Retinal pigment epithelial cell (primary cell): ENCODE results near the gene FDXR.
"Not testable (repeated sequence)": the region's sequence is repeated elsewhere in the genome, so short reads cannot be mapped to it uniquely, and the experiment has no call there.

Experiments
- DNase-seq: peaks from one replicate; pipeline ENCODE4 v3.0.0-alpha.2; 2010; ENCODE audit warnings: low read depth
- H3K4me3 ChIP-seq: 2 replicates; pipeline ENCODE4 v1.5.1; 2011; ENCODE audit warnings: mild to moderate bottlenecking, low read length, control low read depth, moderate library complexity
- CTCF ChIP-seq: conservative IDR thresholded peaks from 2 replicates; pipeline ENCODE4 v1.5.1; 2011; ENCODE audit warnings: low read depth, low read length, control low read depth, inconsistent platforms

The FDXR gene

GRCh38 chr17:74918906-74919305, 46.1 kb upstream of the FDXR start:
- TF ChIP-seq CTCF: no peak
- no peak for DNase-seq
- H3K4me3 ChIP-seq: no peak overlapping the region

DNA sequence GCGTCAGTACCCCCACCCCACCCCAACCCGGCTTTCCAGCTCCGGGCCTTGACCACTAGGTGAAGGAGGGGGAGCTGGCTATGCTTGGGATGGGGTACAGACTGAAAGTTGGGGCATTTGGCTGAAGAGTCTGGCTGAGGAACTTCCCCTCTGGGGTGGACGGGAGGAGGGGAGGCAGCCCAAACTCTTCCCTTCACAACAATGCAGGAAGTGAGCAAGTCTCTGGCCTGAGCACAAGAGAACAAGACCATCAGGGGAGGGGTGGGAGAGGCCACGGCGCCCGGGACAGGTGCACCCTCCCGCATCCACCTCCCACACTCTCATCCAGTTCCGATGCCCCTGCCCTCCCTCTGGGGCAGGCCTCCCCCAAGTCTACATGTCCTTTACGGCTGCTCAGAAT, 44.6 kb upstream of the FDXR start:
- no peak for DNase-seq
- TF ChIP-seq CTCF: no peak
- H3K4me3 ChIP-seq: no peak overlapping the region

DNA sequence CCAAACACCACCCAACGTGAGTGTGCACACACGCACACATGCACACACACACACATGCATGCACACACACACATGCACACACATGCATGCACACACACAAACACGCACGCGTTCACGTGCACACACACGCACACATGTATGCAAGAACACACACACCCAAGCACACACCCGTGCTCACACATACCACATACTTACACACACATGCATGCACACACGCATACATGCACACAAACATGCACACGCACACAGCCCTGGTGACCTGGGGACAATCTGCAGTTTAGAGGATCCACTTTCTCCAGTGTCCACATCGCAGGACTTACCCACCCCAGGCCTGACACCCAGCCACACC, 44.0 kb upstream of the FDXR start:
- no peak for DNase-seq
- no peak for TF ChIP-seq CTCF
- no peak overlapping the region for H3K4me3 ChIP-seq

DNA sequence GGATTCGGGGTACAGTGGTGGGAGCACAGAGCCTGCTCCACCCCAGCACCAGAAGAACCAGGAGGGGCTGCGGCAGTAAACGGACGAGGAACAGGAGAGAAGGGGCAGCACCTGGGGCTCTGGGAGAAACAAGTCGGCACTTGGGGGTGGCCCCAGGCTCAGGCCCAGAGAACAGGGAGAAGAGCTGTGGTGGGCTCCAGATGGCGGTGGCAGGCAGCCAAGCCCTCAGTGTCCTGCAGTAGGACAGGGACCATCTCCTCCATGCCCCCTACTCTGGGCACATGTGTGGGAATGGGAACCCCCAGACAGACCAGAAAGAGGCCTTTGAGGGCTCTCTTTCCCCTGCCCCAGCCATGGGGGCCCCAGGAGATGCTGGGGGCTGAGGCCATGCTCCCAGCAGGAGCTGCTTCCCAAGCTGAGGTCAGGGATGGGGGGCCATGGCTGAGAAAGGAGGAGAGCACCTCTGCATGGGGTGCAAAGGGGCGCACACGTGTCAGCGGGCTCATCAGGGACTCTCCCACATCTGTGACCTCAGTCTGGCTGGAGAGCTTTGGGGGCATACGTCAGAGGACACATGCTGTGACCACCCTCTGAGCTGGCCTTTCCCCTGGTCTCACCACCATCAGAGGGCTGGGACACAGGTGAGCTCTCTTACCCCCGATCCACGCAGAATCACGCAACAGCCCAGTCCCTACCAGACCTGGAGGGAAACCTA, 43.5 kb upstream of the FDXR start:
- no peak overlapping the region for H3K4me3 ChIP-seq
- no peak for TF ChIP-seq CTCF
- DNase-seq: no peak

- H3K4me3 ChIP-seq, DNase-seq: not testable (repeated sequence)
Measured at GRCh38 chr17:74911423-74911822, 38.6 kb upstream of the FDXR start.

DNA sequence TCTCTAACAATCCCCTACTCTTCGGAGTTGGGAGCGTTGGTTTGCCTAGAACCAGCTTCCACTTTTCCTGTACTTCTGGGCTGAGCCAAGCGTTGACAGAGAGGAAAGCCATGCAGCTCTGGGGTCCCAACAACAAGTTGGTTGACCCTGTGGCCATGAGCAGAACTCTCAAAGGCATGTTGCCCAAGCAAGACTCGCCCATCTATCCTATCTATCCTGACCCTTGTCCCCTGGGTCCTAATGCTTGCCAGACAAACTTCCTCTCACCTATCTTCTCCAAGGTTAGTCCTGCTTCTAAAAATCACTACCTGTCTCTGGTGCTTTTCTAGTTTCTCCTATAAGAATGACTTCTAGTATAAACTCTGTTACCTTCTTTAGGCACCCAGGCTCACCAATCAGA, 36.3 kb upstream of the FDXR start:
- DNase-seq, H3K4me3 ChIP-seq: not testable (repeated sequence)

DNA sequence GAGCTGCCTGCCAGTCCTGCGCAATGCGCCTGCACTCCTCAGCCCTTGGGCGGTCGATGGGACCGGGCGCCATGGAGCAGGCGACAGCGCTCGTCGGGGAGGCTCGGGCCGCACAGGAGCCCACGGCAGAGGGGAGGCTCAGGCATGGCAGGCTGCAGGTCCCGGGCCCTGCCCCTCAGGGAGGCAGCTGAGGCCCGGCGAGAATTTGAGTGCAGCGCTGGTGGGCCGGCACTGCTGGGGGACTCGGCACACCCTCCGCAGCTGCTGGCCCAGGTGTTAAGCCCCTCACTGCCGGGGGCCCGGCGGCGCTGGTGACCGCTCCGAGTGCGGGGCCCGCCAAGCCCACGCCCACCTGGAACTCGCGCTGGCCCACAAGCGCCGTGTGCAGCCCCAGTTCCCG, 34.2 kb upstream of the FDXR start:
- no peak for DNase-seq
- TF ChIP-seq CTCF: no peak
- H3K4me3 ChIP-seq: no peak overlapping the region

GRCh38 chr17:74906214-74906793, 33.5 kb upstream of the FDXR start:
- DNase-seq, H3K4me3 ChIP-seq: not testable (repeated sequence)
